GM08714 (cell line): ENCODE results near the gene FUT8.

Experiments used
- H3K4me3 ChIP-seq: fragments of 200-500 bp; sonication (Bioruptor generic); 2 replicates; pipeline ENCODE4 v1.5.1; 2014; ENCODE audit warnings: mild to moderate bottlenecking, low read length, inconsistent platforms
- ZNF274 ChIP-seq: IDR thresholded peaks from 2 replicates; pipeline ENCODE4 v1.6.1; 2012; ENCODE audit warnings: mild to moderate bottlenecking, low read depth, low read length

The FUT8 gene

GRCh38 chr14:65513671-65514070 is 101.1 kb downstream of the FUT8 start:
- no peak for TF ChIP-seq ZNF274
- H3K4me3 ChIP-seq: no peak overlapping the region

GRCh38 chr14:65517635-65518542 is 105.4 kb downstream of the FUT8 start:
- TF ChIP-seq ZNF274: no peak
- no peak overlapping the region for H3K4me3 ChIP-seq

GRCh38 chr14:65528069-65528468 is 115.5 kb downstream of the FUT8 start:
- H3K4me3 ChIP-seq: no peak overlapping the region
- TF ChIP-seq ZNF274: no peak

GRCh38 chr14:65531148-65531547 is 118.6 kb downstream of the FUT8 start:
- no peak overlapping the region for H3K4me3 ChIP-seq
- TF ChIP-seq ZNF274: no peak

GRCh38 chr14:65533736-65534404 is 121.3 kb downstream of the FUT8 start:
- TF ChIP-seq ZNF274: no peak
- no peak overlapping the region for H3K4me3 ChIP-seq

- no peak overlapping the region for H3K4me3 ChIP-seq
- no peak for TF ChIP-seq ZNF274
Measured at GRCh38 chr14:65536781-65537423, 124.4 kb downstream of the FUT8 start.

GRCh38 chr14:65548878-65549277 is 136.3 kb downstream of the FUT8 start:
- no peak overlapping the region for H3K4me3 ChIP-seq
- TF ChIP-seq ZNF274: no peak

- H3K4me3 ChIP-seq: no peak overlapping the region
Measured at GRCh38 chr14:65549429-65549828, 136.9 kb downstream of the FUT8 start.

GRCh38 chr14:65550779-65551643 is 138.5 kb downstream of the FUT8 start:
- H3K4me3 ChIP-seq: no peak overlapping the region
- no peak for TF ChIP-seq ZNF274

More at GRCh38 chr14:65549429-65549828, 136.9 kb downstream of the FUT8 start:
- TF ChIP-seq ZNF274: no peak

- H3K4me3 ChIP-seq: no peak overlapping the region
- no peak for TF ChIP-seq ZNF274
Measured at GRCh38 chr14:65552724-65553123, 140.2 kb downstream of the FUT8 start.

- no peak for TF ChIP-seq ZNF274
- H3K4me3 ChIP-seq: no peak overlapping the region
Measured at GRCh38 chr14:65554837-65555236, 142.3 kb downstream of the FUT8 start.

GRCh38 chr14:65555358-65555757 is 142.8 kb downstream of the FUT8 start:
- no peak for TF ChIP-seq ZNF274
- no peak overlapping the region for H3K4me3 ChIP-seq

- TF ChIP-seq ZNF274: no peak
- H3K4me3 ChIP-seq: no peak overlapping the region
Measured at GRCh38 chr14:65558363-65558762, 145.8 kb downstream of the FUT8 start.

- no peak for TF ChIP-seq ZNF274
- no peak overlapping the region for H3K4me3 ChIP-seq
Measured at GRCh38 chr14:65560340-65561027, 148.0 kb downstream of the FUT8 start.
